Stimulated activated CD8-positive, alpha-beta memory T cell treated with anti-CD3 and anti-CD28 coated beads, Interleukin-15, amount 100 ng/mL, for 1 hour (primary cell): ENCODE data around the gene DPYSL4.

Experiments used
- DNase-seq: peaks from one replicate; pipeline ENCODE4 v3.0.0-alpha.2; 2020; ENCODE audit warnings: low read depth

DPYSL4 gene

GRCh38 chr10:132186488-132187429 is at the start of gene DPYSL4:
DPYSL4 (plus strand) TSS chr10:132186948; CDS start chr10:132187064, 116 bp downstream.
- no peak for DNase-seq

- DNase-seq, result no peak
Observed at GRCh38 chr10:132137111-132138072, 49.4 kb upstream of the DPYSL4 start.

GRCh38 chr10:132138133-132138532 is 48.6 kb upstream of the DPYSL4 start:
- DNase-seq, result no peak

GRCh38 chr10:132138596-132138995 is 48.2 kb upstream of the DPYSL4 start:
- no peak for DNase-seq

- DNase-seq, result no peak
Observed at GRCh38 chr10:132139526-132139925, 47.2 kb upstream of the DPYSL4 start.

GRCh38 chr10:132140167-132140925 is 46.4 kb upstream of the DPYSL4 start:
- no peak for DNase-seq

GRCh38 chr10:132141076-132141475 is 45.7 kb upstream of the DPYSL4 start:
- no peak for DNase-seq

- DNase-seq, result no peak
Observed at GRCh38 chr10:132141526-132142395, 45.0 kb upstream of the DPYSL4 start.

- no peak for DNase-seq
Observed at GRCh38 chr10:132142396-132143161, 44.2 kb upstream of the DPYSL4 start.

GRCh38 chr10:132143162-132143561 is 43.6 kb upstream of the DPYSL4 start:
- DNase-seq, result no peak

GRCh38 chr10:132144086-132144485 is 42.7 kb upstream of the DPYSL4 start:
- DNase-seq, result no peak

GRCh38 chr10:132145002-132145401 is 41.7 kb upstream of the DPYSL4 start:
- no peak for DNase-seq

GRCh38 chr10:132145521-132146185 is 41.1 kb upstream of the DPYSL4 start:
- DNase-seq, result no peak

- no peak for DNase-seq
Observed at GRCh38 chr10:132146271-132146671, 40.5 kb upstream of the DPYSL4 start.

GRCh38 chr10:132146941-132147915 is 39.5 kb upstream of the DPYSL4 start:
- no peak for DNase-seq

GRCh38 chr10:132148261-132149251 is 38.2 kb upstream of the DPYSL4 start:
- no peak for DNase-seq

- no peak for DNase-seq
Observed at GRCh38 chr10:132149271-132149670, 37.5 kb upstream of the DPYSL4 start.
